Measurements from ENCODE around the gene SLC16A12.
"Not testable (repeated sequence)": the region's sequence is repeated elsewhere in the genome, so short reads cannot be mapped to it uniquely, and the experiment has no call there.

The SLC16A12 gene

DNA sequence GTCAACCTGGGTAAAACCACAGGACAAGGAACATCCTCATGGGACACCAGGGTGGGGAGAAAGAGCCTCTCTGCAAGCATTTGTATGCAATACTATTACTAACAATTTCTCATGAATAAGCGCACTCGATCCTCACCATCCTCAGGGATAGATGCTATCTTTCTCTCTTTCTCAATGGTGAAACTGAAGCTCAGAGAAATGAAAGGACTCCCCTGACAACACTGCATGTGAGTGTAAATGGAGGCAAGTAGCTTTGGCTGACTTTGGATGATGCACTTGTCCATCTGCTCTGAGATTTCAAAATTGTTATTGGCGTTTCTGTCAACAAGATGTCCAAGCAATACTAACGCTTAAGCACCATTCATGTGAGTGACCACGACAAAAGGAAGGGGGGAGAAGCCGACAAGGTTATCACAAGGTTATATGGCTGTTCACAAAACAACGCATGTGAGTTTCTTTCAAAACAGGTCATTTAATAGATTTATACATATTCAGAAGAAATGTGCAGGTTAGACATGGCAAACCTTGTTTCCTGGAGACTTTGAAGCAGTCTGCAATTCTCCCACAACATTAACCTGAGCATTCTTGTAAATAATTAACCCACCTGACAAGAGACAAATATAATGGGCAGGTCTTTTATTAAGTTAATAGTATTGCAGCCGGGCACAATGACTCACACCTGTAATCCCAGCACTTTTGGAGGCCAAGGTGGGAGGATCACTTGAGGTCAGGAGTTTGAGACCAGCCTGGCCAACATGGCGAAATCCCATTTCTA, 67.0 kb downstream of the SLC16A12 start:
- DNase-seq (ENCODE audit: insufficient read length, low spot score) (no peak), FAIRE-seq (no peak)
- TF ChIP-seq POLR2A (IDR thresholded peaks at IDR 0.05; ENCODE audit: low read depth, low read length) (no peak), POU2F2 (IDR thresholded peaks at IDR 0.05; ENCODE audit: low read depth, low read length) (no peak), POLR2AphosphoS5 (IDR thresholded peaks at IDR 0.05; ENCODE audit: low read depth, low read length) (no peak), PAX5 (IDR thresholded peaks at IDR 0.05; ENCODE audit: insufficient read depth, low read length, severe bottlenecking) (no peak), SPI1 (IDR thresholded peaks at IDR 0.05; ENCODE audit: low read depth, low read length) (no peak), TAF1 (IDR thresholded peaks at IDR 0.05; ENCODE audit: low read depth, low read length) (no peak)

- peak; percentile 84 for TF ChIP-seq SPI1 (IDR thresholded peaks at IDR 0.05; ENCODE audit: low read depth, low read length)
- TF ChIP-seq POLR2AphosphoS5 (IDR thresholded peaks at IDR 0.05; ENCODE audit: low read depth, low read length) = no peak
- TF ChIP-seq PAX5 (IDR thresholded peaks at IDR 0.05; ENCODE audit: insufficient read depth, low read length, severe bottlenecking) = no peak
- TF ChIP-seq TAF1 (IDR thresholded peaks at IDR 0.05; ENCODE audit: low read depth, low read length) = no peak
- no peak for TF ChIP-seq POLR2A (IDR thresholded peaks at IDR 0.05; ENCODE audit: low read depth, low read length)
- FAIRE-seq = no peak
- DNase-seq (ENCODE audit: insufficient read length, low spot score) = no peak
These were observed 68.8 kb downstream of the SLC16A12 start for GRCh38 chr10:89466599-89467035.

- no peak for DNase-seq (ENCODE audit: insufficient read length, low spot score)
- FAIRE-seq = no peak
- no peak for TF ChIP-seq POLR2A (IDR thresholded peaks at IDR 0.05; ENCODE audit: low read depth, low read length)
- TF ChIP-seq SPI1 (IDR thresholded peaks at IDR 0.05; ENCODE audit: low read depth, low read length) = no peak
- no peak for TF ChIP-seq PAX5 (IDR thresholded peaks at IDR 0.05; ENCODE audit: insufficient read depth, low read length, severe bottlenecking)
- TF ChIP-seq TAF1 (IDR thresholded peaks at IDR 0.05; ENCODE audit: low read depth, low read length) = no peak
- TF ChIP-seq POLR2AphosphoS5 (IDR thresholded peaks at IDR 0.05; ENCODE audit: low read depth, low read length) = no peak
- no peak for TF ChIP-seq POU2F2 (IDR thresholded peaks at IDR 0.05; ENCODE audit: low read depth, low read length)
These were observed 70.2 kb downstream of the SLC16A12 start for GRCh38 chr10:89465196-89465595.

DNA sequence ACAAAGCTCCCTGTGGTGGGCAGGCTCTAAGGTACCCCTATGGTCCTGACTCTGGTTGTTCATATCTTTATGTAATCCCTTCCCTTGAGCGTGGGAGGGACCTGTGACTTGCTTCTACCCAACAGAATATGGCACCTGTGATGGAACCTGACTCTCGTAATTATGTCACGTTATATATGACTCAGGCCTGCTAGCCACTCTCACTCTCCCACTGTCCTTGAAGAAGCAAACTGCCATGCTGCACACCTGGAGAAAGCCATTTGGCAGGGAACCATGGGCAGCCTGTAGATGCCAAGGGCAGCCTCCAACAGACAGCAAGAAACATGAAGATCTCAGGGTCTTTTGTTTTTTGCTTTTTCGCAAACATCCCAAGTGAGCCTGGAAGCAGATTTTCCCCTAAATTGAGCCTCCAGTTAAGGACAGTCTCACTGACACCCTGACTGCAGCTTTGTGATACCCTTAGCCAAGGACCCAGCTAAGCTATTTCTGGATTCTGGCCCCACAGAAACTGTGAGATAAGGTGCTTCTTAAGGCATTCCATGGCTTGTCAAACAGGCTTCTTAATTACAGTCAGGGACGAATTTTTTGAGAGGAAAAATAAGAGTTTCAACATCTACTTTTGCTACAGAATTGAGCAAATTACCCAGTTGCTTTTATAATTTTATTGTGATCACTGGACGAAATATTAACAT, 71.4 kb downstream of the SLC16A12 start:
- DNase-seq (ENCODE audit: insufficient read length, low spot score) = no peak
- TF ChIP-seq TAF1 (IDR thresholded peaks at IDR 0.05; ENCODE audit: low read depth, low read length) (no peak), SPI1 (IDR thresholded peaks at IDR 0.05; ENCODE audit: low read depth, low read length) (no peak), PAX5 (IDR thresholded peaks at IDR 0.05; ENCODE audit: insufficient read depth, low read length, severe bottlenecking) (no peak), POLR2A (IDR thresholded peaks at IDR 0.05; ENCODE audit: low read depth, low read length) (no peak), POU2F2 (IDR thresholded peaks at IDR 0.05; ENCODE audit: low read depth, low read length) (no peak), POLR2AphosphoS5 (IDR thresholded peaks at IDR 0.05; ENCODE audit: low read depth, low read length) (no peak)
- FAIRE-seq = no peak

GRCh38 chr10:89458784-89459183, 76.6 kb downstream of the SLC16A12 start:
- DNase-seq (ENCODE audit: insufficient read length, low spot score) (no peak), FAIRE-seq (no peak)
- no peak for TF ChIP-seq SPI1 (IDR thresholded peaks at IDR 0.05; ENCODE audit: low read depth, low read length)
- TF ChIP-seq POLR2A (IDR thresholded peaks at IDR 0.05; ENCODE audit: low read depth, low read length) = no peak
- TF ChIP-seq TAF1 (IDR thresholded peaks at IDR 0.05; ENCODE audit: low read depth, low read length) = no peak
- TF ChIP-seq PAX5 (IDR thresholded peaks at IDR 0.05; ENCODE audit: insufficient read depth, low read length, severe bottlenecking) = no peak
- no peak for TF ChIP-seq POU2F2 (IDR thresholded peaks at IDR 0.05; ENCODE audit: low read depth, low read length)
- no peak for TF ChIP-seq POLR2AphosphoS5 (IDR thresholded peaks at IDR 0.05; ENCODE audit: low read depth, low read length)

DNA sequence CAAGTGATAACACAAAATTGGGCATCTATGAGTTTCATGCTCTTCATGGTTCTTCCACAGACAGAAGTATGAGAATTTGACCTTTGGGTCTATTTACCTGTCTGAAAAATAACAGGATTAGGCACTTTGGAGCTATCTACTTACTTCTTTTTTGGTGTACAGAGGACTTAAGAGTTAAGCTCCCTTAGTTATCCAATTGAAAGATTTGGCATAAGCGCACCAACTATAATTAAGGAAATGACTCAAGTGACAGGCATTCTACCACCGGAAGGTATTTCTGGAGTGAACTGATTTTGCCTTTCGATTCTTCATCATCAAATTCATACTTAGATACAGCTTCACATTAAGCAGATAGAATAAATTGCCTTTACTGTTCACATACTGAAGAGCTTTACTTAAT, 77.1 kb downstream of the SLC16A12 start:
- TF ChIP-seq PAX5 (IDR thresholded peaks at IDR 0.05; ENCODE audit: insufficient read depth, low read length, severe bottlenecking) (no peak), POLR2AphosphoS5 (IDR thresholded peaks at IDR 0.05; ENCODE audit: low read depth, low read length) (no peak)
- no peak for FAIRE-seq
- no peak for DNase-seq (ENCODE audit: insufficient read length, low spot score)

GRCh38 chr10:89454561-89455347, 80.6 kb downstream of the SLC16A12 start:
- DNase-seq (ENCODE audit: insufficient read length, low spot score) (no peak), FAIRE-seq (no peak)
- TF ChIP-seq SPI1 (IDR thresholded peaks at IDR 0.05; ENCODE audit: low read depth, low read length) (no peak), POLR2A (IDR thresholded peaks at IDR 0.05; ENCODE audit: low read depth, low read length) (no peak), POLR2AphosphoS5 (IDR thresholded peaks at IDR 0.05; ENCODE audit: low read depth, low read length) (no peak), POU2F2 (IDR thresholded peaks at IDR 0.05; ENCODE audit: low read depth, low read length) (no peak), TAF1 (IDR thresholded peaks at IDR 0.05; ENCODE audit: low read depth, low read length) (no peak), PAX5 (IDR thresholded peaks at IDR 0.05; ENCODE audit: insufficient read depth, low read length, severe bottlenecking) (no peak)

DNA sequence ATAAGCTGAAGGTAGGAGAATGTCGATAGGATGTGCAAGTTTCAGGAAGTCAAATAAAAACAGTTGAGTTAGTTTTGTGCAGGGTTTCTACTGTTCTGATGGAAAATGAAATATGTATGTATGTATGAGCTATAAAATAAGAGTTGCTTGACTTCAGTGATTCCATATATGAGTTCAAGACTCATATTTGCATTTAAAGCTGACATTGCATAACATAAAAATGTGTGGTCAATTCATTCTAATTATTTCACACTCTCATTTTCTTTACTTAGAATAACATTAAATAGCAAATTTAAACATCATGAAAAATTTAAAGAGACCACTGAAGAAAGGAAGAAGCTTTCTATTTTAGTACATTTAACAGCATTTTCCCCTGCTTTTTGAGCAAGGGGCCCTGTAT, 83.2 kb downstream of the SLC16A12 start:
- FAIRE-seq = no peak
- TF ChIP-seq TAF1 (IDR thresholded peaks at IDR 0.05; ENCODE audit: low read depth, low read length) = no peak
- TF ChIP-seq POLR2AphosphoS5 (IDR thresholded peaks at IDR 0.05; ENCODE audit: low read depth, low read length) = no peak
- no peak for TF ChIP-seq SPI1 (IDR thresholded peaks at IDR 0.05; ENCODE audit: low read depth, low read length)
- no peak for TF ChIP-seq PAX5 (IDR thresholded peaks at IDR 0.05; ENCODE audit: insufficient read depth, low read length, severe bottlenecking)
- TF ChIP-seq POLR2A (IDR thresholded peaks at IDR 0.05; ENCODE audit: low read depth, low read length) = no peak
- TF ChIP-seq POU2F2 (IDR thresholded peaks at IDR 0.05; ENCODE audit: low read depth, low read length) = no peak
- no peak for DNase-seq (ENCODE audit: insufficient read length, low spot score)

GRCh38 chr10:89450901-89451300, 84.5 kb downstream of the SLC16A12 start:
- FAIRE-seq = no peak
- TF ChIP-seq POLR2A (IDR thresholded peaks at IDR 0.05; ENCODE audit: low read depth, low read length) (no peak), PAX5 (IDR thresholded peaks at IDR 0.05; ENCODE audit: insufficient read depth, low read length, severe bottlenecking) (no peak), TAF1 (IDR thresholded peaks at IDR 0.05; ENCODE audit: low read depth, low read length) (no peak)
- no peak for DNase-seq (ENCODE audit: insufficient read length, low spot score)

- not testable (repeated sequence) for FAIRE-seq; DNase-seq (ENCODE audit: insufficient read length, low spot score)
These were observed 90.6 kb downstream of the SLC16A12 start for GRCh38 chr10:89444819-89445218.
